OCI-LY7 (cell line): ENCODE results near the gene TMEM139. TPM values are rescaled to one million over a fixed set of nuclear protein-coding genes. Genes with fewer than 3 reads are reported as not detected.

ENCODE experiments used
- BruUV-seq: library from RNA; stranded (reverse); fragments of 400-500 nt; replicated peaks from 2 replicates; lab custom pipeline; 2021; lab: Mats Ljungman, UMichigan
- CTCF ChIA-PET: fragments of 300-600 bp; sonication (Branson Sonifier 250); formaldehyde crosslinking; loops from one replicate; lab custom pipeline; 2022; ENCODE audit warnings: antibody characterized with exemption; ENCODE audit not compliant: unreplicated experiment; lab: Charles Lee
- POLR2A ChIA-PET: fragments of 300-600 bp; sonication (Branson Sonifier 250); formaldehyde crosslinking; loops from one replicate; lab custom pipeline; 2022; ENCODE audit warnings: antibody characterized with exemption; lab: Charles Lee
- DNase-seq: peaks from one replicate; pipeline ENCODE4 v3.0.0-alpha.2; 2015; ENCODE audit warnings: low spot score
- H2AFZ ChIP-seq: fragments of 200-600 bp; sonication (generic), shearing (Covaris generic); 2 replicates; pipeline ENCODE4 v1.6.1; 2014; ENCODE audit warnings: mild to moderate bottlenecking, antibody characterized with exemption, low read length, moderate library complexity
- H3K27ac ChIP-seq: fragments of 200-600 bp; sonication (generic); 2 replicates; pipeline ENCODE4 v1.5.1; 2014; ENCODE audit warnings: mixed run types, low read depth, mild to moderate bottlenecking, moderate library complexity, low read length, inconsistent platforms; ENCODE audit not compliant: poor library complexity, severe bottlenecking
- H3K36me3 ChIP-seq: fragments of 200-600 bp; sonication (generic); 2 replicates; pipeline ENCODE4 v1.6.1; 2014; ENCODE audit warnings: mild to moderate bottlenecking, antibody characterized with exemption, low read length, moderate library complexity, mixed read lengths; ENCODE audit not compliant: insufficient read depth
- H3K4me1 ChIP-seq: fragments of 200-600 bp; sonication (generic); 2 replicates; pipeline ENCODE4 v1.5.1; 2014; ENCODE audit warnings: mild to moderate bottlenecking, low read length; ENCODE audit not compliant: insufficient read depth, poor library complexity, severe bottlenecking
- H3K4me2 ChIP-seq: fragments of 200-600 bp; sonication (generic); 2 replicates; pipeline ENCODE4 v1.6.1; 2014; ENCODE audit warnings: mild to moderate bottlenecking, low read length
- H3K4me3 ChIP-seq: fragments of 200-600 bp; sonication (generic); 2 replicates; pipeline ENCODE4 v1.5.1; 2014; ENCODE audit warnings: mild to moderate bottlenecking, low read depth, low read length; ENCODE audit not compliant: poor library complexity, severe bottlenecking
- H3K79me2 ChIP-seq: fragments of 200-600 bp; sonication (generic); 2 replicates; pipeline ENCODE4 v1.6.1; 2016; ENCODE audit warnings: low read depth, mild to moderate bottlenecking, low read length, moderate library complexity, mixed read lengths; ENCODE audit not compliant: insufficient read depth
- H3K9me2 ChIP-seq: fragments of 200-600 bp; sonication (generic); 2 replicates; pipeline ENCODE4 v1.6.1; 2016; ENCODE audit warnings: mild to moderate bottlenecking, low read length, mixed read lengths; ENCODE audit not compliant: insufficient read depth
- H3K9me3 ChIP-seq: fragments of 200-600 bp; sonication (generic); 2 replicates; pipeline ENCODE4 v1.6.1; 2014; ENCODE audit warnings: mild to moderate bottlenecking, mixed run types, low read length, mixed read lengths
- H4K20me1 ChIP-seq: fragments of 200-600 bp; sonication (generic); 2 replicates; pipeline ENCODE4 v1.6.1; 2014; ENCODE audit warnings: mild to moderate bottlenecking, antibody characterized with exemption, low read length, moderate library complexity, mixed read lengths; ENCODE audit not compliant: insufficient read depth
- CTCF ChIP-seq: fragments of 200-600 bp; sonication (generic); conservative IDR thresholded peaks from 2 replicates; pipeline ENCODE4 v1.5.1; 2014; ENCODE audit warnings: mild to moderate bottlenecking, antibody characterized with exemption, low read length, moderate library complexity, mixed read lengths
- EZH2phosphoT487 ChIP-seq: fragments of 200-600 bp; sonication (generic); IDR thresholded peaks from 2 replicates; pipeline ENCODE4 v1.6.1; 2018; ENCODE audit warnings: low read depth, borderline replicate concordance, mild to moderate bottlenecking, mixed run types, antibody characterized with exemption, low read length, moderate library complexity, mixed read lengths
- intact Hi-C: fragments of 100-400 bp; cut with micrococcal nuclease; formaldehyde crosslinking; loops from one replicate; pipeline ENCODE4 v1.10.0; 2022; ENCODE audit not compliant: unreplicated experiment
- total RNA-seq, 2 experiments: library from RNA; depleted of rRNA in 1 of 2; stranded (reverse); fragments of >200 nt in 1 of 2; shearing (Covaris generic) in 1 of 2; gene quantifications; 2 replicates each; pipeline ENCODE4 v1.2.3, GENCODE V29; 2014 to 2022

Gene TMEM139
- total RNA-seq, 2 experiments from 2014 or later = 0.46 TPM; not detected in 1

DNA sequence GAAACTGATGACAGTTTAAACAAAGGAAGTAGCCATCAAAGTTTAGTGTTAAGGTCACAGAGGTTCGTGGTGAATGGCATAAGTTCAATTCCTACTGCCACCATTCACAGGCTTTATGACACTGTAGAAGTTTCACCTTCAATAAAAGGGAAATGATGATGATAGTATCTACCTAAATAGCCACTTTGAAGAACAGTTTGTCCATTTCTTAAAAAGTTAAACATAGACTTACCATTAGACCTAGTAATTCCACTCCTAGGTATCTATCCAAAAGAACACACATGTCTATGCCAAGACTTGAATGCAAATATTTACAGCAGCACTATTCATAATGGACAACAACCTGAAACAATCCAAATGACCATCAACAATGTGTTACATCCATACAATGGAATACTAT is 40.4 kb upstream of the TMEM139 start:
- no peak overlapping the region for H2AFZ ChIP-seq
- H4K20me1 ChIP-seq = no peaks in the 10 kb centered on the region
- H3K9me2 ChIP-seq = no peaks in the 10 kb centered on the region
- no peak overlapping the region for H3K27ac ChIP-seq
- TF ChIP-seq CTCF = no peak
- TF ChIP-seq EZH2phosphoT487 = no peak
- no peaks in the 10 kb centered on the region for H3K9me3 ChIP-seq
- ChIA-PET CTCF (no interaction called here), POLR2A (interaction anchor here (1.0 kb wide), 1 partner anchor 19 kb away, joined by 3 read pairs; the partner anchor contains the start of gene GSTK1)
- H3K4me1 ChIP-seq = no peaks in the 10 kb centered on the region
- no peaks in the 10 kb centered on the region for H3K79me2 ChIP-seq
- H3K4me3 ChIP-seq = no peak overlapping the region
- BruUV-seq = no TSS peak
- H3K36me3 ChIP-seq = no peaks in the 10 kb centered on the region
- intact Hi-C loops = no loop called here
- no peak for DNase-seq
- no peak overlapping the region for H3K4me2 ChIP-seq

- H3K4me1 ChIP-seq = no peaks in the 10 kb centered on the region
- no peaks in the 10 kb centered on the region for H3K9me3 ChIP-seq
- ChIA-PET POLR2A (interaction anchor here (1.0 kb wide), 1 partner anchor 18 kb away, joined by 3 read pairs; the partner anchor contains the start of gene GSTK1), CTCF (no interaction called here)
- no peak for DNase-seq
- no peak overlapping the region for H2AFZ ChIP-seq
- BruUV-seq = no TSS peak
- TF ChIP-seq EZH2phosphoT487 = no peak
- H3K4me3 ChIP-seq = no peak overlapping the region
- H4K20me1 ChIP-seq = no peaks in the 10 kb centered on the region
- no peak overlapping the region for H3K4me2 ChIP-seq
- intact Hi-C loops = no loop called here
- H3K79me2 ChIP-seq = no peaks in the 10 kb centered on the region
- H3K27ac ChIP-seq = no peak overlapping the region
- no peaks in the 10 kb centered on the region for H3K36me3 ChIP-seq
- H3K9me2 ChIP-seq = no peaks in the 10 kb centered on the region
Measured at GRCh38 chr7:143245123-143245522, 39.6 kb upstream of the TMEM139 start.

DNA sequence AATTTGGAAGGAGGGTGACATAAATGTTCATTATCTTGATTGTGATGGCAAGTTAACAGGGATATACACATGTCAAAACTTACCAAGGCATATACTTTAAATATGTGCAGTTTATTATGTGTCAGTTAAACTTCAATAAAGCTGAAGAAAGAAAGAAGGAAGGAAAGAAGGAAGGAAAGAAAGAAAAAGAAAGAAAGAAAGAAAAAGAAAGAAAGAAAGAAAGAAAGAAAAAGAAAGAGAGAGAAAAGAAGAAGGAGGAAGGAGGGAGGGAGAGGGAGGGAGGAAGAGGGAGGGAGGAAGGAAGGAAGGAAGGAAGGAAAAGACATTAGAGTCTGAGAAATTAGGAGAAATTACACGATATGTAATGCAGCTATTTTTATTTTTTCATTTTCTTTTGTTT is 37.4 kb upstream of the TMEM139 start:
- Histone ChIP-seq H3K4me3 (no peak overlapping the region), H3K9me3 (no peaks in the 10 kb centered on the region), H2AFZ (no peak overlapping the region), H4K20me1 (no peaks in the 10 kb centered on the region), H3K4me2 (no peak overlapping the region), H3K9me2 (no peaks in the 10 kb centered on the region), H3K4me1 (peaks cover 5% of the 10 kb centered on the region), H3K36me3 (no peaks in the 10 kb centered on the region), H3K27ac (no peak overlapping the region), H3K79me2 (no peaks in the 10 kb centered on the region)
- POLR2A ChIA-PET = interaction anchor here (0.7 to 0.9 kb wide), 2 partner anchors 16 to 77 kb away, joined by 3 read pairs; partner anchors contain the start of gene GSTK1
- no peak for DNase-seq
- intact Hi-C loops = no loop called here
- TF ChIP-seq EZH2phosphoT487 = no peak
- no peak for TF ChIP-seq CTCF
- CTCF ChIA-PET = no interaction called here
- BruUV-seq = no TSS peak
